Astrocyte (in vitro differentiated cells and primary cell): ENCODE data around the gene EPHA6. TPM values are rescaled to one million over a fixed set of nuclear protein-coding genes. Genes with fewer than 3 reads are reported as not detected.

Experiments used
- DNase-seq: peaks from one replicate; pipeline ENCODE4 v3.0.0-alpha.2; 2010; ENCODE audit warnings: low read depth
- FAIRE-seq: peaks from 2 replicates; lab custom pipeline; 2011; peaks lifted over from hg19 to GRCh38; lab: Jason Lieb, UNC
- H2AFZ ChIP-seq: 2 replicates; pipeline ENCODE4 v1.6.0; 2012; ENCODE audit warnings: low read depth, low read length, inconsistent platforms
- H3K27ac ChIP-seq: 2 replicates; pipeline ENCODE4 v1.5.1; 2011; ENCODE audit warnings: low read depth, low read length, inconsistent platforms
- H3K27me3 ChIP-seq: 2 replicates; pipeline ENCODE4 v1.6.0; 2011; ENCODE audit warnings: low read length, inconsistent platforms; ENCODE audit not compliant: insufficient read depth
- H3K36me3 ChIP-seq: 2 replicates; pipeline ENCODE4 v1.5.1; 2011; ENCODE audit warnings: low read length, inconsistent platforms; ENCODE audit not compliant: insufficient read depth
- H3K4me1 ChIP-seq: 2 replicates; pipeline ENCODE4 v1.5.1; 2011; ENCODE audit warnings: low read length, inconsistent platforms; ENCODE audit not compliant: insufficient read depth
- H3K4me2 ChIP-seq: 2 replicates; pipeline ENCODE4 v1.6.0; 2012; ENCODE audit warnings: low read length, inconsistent platforms
- H3K4me3 ChIP-seq: 2 replicates; pipeline ENCODE4 v1.5.1; 2011; ENCODE audit warnings: low read depth, mild to moderate bottlenecking, low read length, inconsistent platforms; ENCODE audit not compliant: insufficient read depth
- H3K79me2 ChIP-seq: 2 replicates; pipeline ENCODE4 v1.6.0; 2012; ENCODE audit warnings: mild to moderate bottlenecking, low read length, inconsistent platforms; ENCODE audit not compliant: insufficient read depth
- H3K9ac ChIP-seq: 2 replicates; pipeline ENCODE4 v1.6.0; 2012; ENCODE audit warnings: mild to moderate bottlenecking, low read length, inconsistent platforms
- H3K9me3 ChIP-seq: 2 replicates; pipeline ENCODE4 v1.5.1; 2012; ENCODE audit warnings: low read depth, mild to moderate bottlenecking, low read length, inconsistent platforms; ENCODE audit not compliant: insufficient read depth
- H4K20me1 ChIP-seq: 2 replicates; pipeline ENCODE4 v1.6.0; 2012; ENCODE audit warnings: low read length, inconsistent platforms; ENCODE audit not compliant: insufficient read depth
- H3K27ac Mint-ChIP-seq: one replicate; pipeline ENCODE4 v1.8.0; 2021; ENCODE audit warnings: mild to moderate bottlenecking, mixed read lengths; ENCODE audit not compliant: unreplicated experiment
- H3K27me3 Mint-ChIP-seq: one replicate; pipeline ENCODE4 v1.8.0; 2021; ENCODE audit warnings: low read depth, mixed read lengths; ENCODE audit not compliant: unreplicated experiment
- H3K36me3 Mint-ChIP-seq: one replicate; pipeline ENCODE4 v1.8.0; 2021; ENCODE audit warnings: low read depth, mixed read lengths; ENCODE audit not compliant: unreplicated experiment
- H3K4me1 Mint-ChIP-seq: one replicate; pipeline ENCODE4 v1.8.0; 2021; ENCODE audit warnings: low read depth, mixed read lengths; ENCODE audit not compliant: unreplicated experiment
- H3K4me3 Mint-ChIP-seq: one replicate; pipeline ENCODE4 v1.8.0; 2021; ENCODE audit warnings: mild to moderate bottlenecking, moderate library complexity, mixed read lengths; ENCODE audit not compliant: unreplicated experiment
- H3K9me3 Mint-ChIP-seq: one replicate; pipeline ENCODE4 v1.8.0; 2021; ENCODE audit warnings: mild to moderate bottlenecking, mixed read lengths; ENCODE audit not compliant: unreplicated experiment
- CTCF ChIP-seq: IDR thresholded peaks from 2 replicates; pipeline ENCODE4 v1.5.1; 2011; ENCODE audit warnings: low read depth, mild to moderate bottlenecking, inconsistent platforms, low read length, moderate library complexity; ENCODE audit not compliant: insufficient read depth
- EZH2 ChIP-seq: IDR thresholded peaks from 2 replicates; pipeline ENCODE4 v1.6.1; 2012; ENCODE audit warnings: mild to moderate bottlenecking, low read length, inconsistent platforms; ENCODE audit not compliant: insufficient read depth
- total RNA-seq: library from RNA; stranded (reverse); gene quantifications from 2 replicates; pipeline ENCODE4 v1.2.1, GENCODE V29; 2021

The EPHA6 gene
- total RNA-seq, 1 donor from 2014 or later: 1.7 TPM

GRCh38 chr3:96994988-96995387, 180.6 kb downstream of the EPHA6 start:
- no peaks in the 10 kb centered on the region for H3K36me3 ChIP-seq
- no peaks in the 10 kb centered on the region for H3K4me1 ChIP-seq
- no peak for TF ChIP-seq CTCF
- FAIRE-seq (no peak), DNase-seq (no peak)
- Mint-ChIP-seq H3K4me3 (no peak overlapping the region), H3K36me3 (no peaks in the 10 kb centered on the region), H3K27me3 (no peaks in the 10 kb centered on the region), H3K4me1 (no peaks in the 10 kb centered on the region), H3K9me3 (no peaks in the 10 kb centered on the region), H3K27ac (no peak overlapping the region)
- no peak overlapping the region for H3K4me3 ChIP-seq
- H4K20me1 ChIP-seq: no peaks in the 10 kb centered on the region
- no peak overlapping the region for H2AFZ ChIP-seq
- H3K27ac ChIP-seq: no peak overlapping the region
- H3K9ac ChIP-seq: no peak overlapping the region
- H3K79me2 ChIP-seq: no peaks in the 10 kb centered on the region
- no peak overlapping the region for H3K4me2 ChIP-seq
- no peaks in the 10 kb centered on the region for H3K27me3 ChIP-seq
- H3K9me3 ChIP-seq: peaks cover 5% of the 10 kb centered on the region

- Histone ChIP-seq H3K9ac (no peak overlapping the region), H3K4me3 (no peak overlapping the region), H3K4me1 (no peaks in the 10 kb centered on the region), H2AFZ (no peak overlapping the region), H3K4me2 (no peak overlapping the region), H4K20me1 (no peaks in the 10 kb centered on the region), H3K27ac (no peak overlapping the region), H3K36me3 (no peaks in the 10 kb centered on the region), H3K79me2 (no peaks in the 10 kb centered on the region), H3K27me3 (no peaks in the 10 kb centered on the region), H3K9me3 (peaks cover 5% of the 10 kb centered on the region)
- no peak overlapping the region for H3K27ac Mint-ChIP-seq
- H3K27me3 Mint-ChIP-seq: no peaks in the 10 kb centered on the region
- no peak overlapping the region for H3K4me3 Mint-ChIP-seq
- H3K36me3 Mint-ChIP-seq: no peaks in the 10 kb centered on the region
- no peaks in the 10 kb centered on the region for H3K9me3 Mint-ChIP-seq
- no peak for TF ChIP-seq CTCF
- no peak for TF ChIP-seq EZH2
- no peaks in the 10 kb centered on the region for H3K4me1 Mint-ChIP-seq
- no peak for DNase-seq
- FAIRE-seq: no peak
These were observed 181.6 kb downstream of the EPHA6 start for GRCh38 chr3:96996009-96996408.

- DNase-seq: no peak
- Histone ChIP-seq H3K4me2 (no peak overlapping the region), H2AFZ (no peak overlapping the region), H3K4me1 (no peaks in the 10 kb centered on the region), H4K20me1 (no peaks in the 10 kb centered on the region), H3K9me3 (peaks cover 3% of the 10 kb centered on the region), H3K36me3 (no peaks in the 10 kb centered on the region), H3K79me2 (no peaks in the 10 kb centered on the region), H3K27ac (no peak overlapping the region), H3K27me3 (no peaks in the 10 kb centered on the region), H3K9ac (no peak overlapping the region), H3K4me3 (no peak overlapping the region)
- Mint-ChIP-seq H3K27ac (no peak overlapping the region), H3K36me3 (no peaks in the 10 kb centered on the region), H3K27me3 (no peaks in the 10 kb centered on the region), H3K4me1 (no peaks in the 10 kb centered on the region), H3K4me3 (no peak overlapping the region), H3K9me3 (peaks cover 2% of the 10 kb centered on the region)
- no peak for FAIRE-seq
- TF ChIP-seq EZH2 (no peak), CTCF (no peak)
These were observed 187.2 kb downstream of the EPHA6 start for GRCh38 chr3:97001611-97002010.
